Prostate gland (tissue), 2 donors: ENCODE measurements around the gene NME8.

ENCODE experiments used
- POLR2A ChIP-seq: fragments of 450-650 bp; IDR thresholded peaks from one replicate; pipeline ENCODE4 v1.6.1; 2016; ENCODE audit warnings: antibody characterized with exemption, mild to moderate bottlenecking
- POLR2AphosphoS5 ChIP-seq: sonication (generic); formaldehyde crosslinking; IDR thresholded peaks from one replicate; pipeline ENCODE4 v1.6.1; 2017; ENCODE audit warnings: antibody characterized with exemption
- TF ChIP-seq, protein P1 (sequence below), 4 experiments: fragments of 200-600 bp in 2 of 4; fragments of 450-650 bp in 2 of 4; sonication (generic) in 2 of 4; IDR thresholded peaks; 1 replicate in 3 of 4; 2 replicates in 1 of 4; pipeline ENCODE4 v1.5.1; 2016 to 2019; ENCODE audit warnings: antibody characterized with exemption in 4 of 4, mild to moderate bottlenecking in 2 of 4, moderate library complexity in 2 of 4

DNA sequence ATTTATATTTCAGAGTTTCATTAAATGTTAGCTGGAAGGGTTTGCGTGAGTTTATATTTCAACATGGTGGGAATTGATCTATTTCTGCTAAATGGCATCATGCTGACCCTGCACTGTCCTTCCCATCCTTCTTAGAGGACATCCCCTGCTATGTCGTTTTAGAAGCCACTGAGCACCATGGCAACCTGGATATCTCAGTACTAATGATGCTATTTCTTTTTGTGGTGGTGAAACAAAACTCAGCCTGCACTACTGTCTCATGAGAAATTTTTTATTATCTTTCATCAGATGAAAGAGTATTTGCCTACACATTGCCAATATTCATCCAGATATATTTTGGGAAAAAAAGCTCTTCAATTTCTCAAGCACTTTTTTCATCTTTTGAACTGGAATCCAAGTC lies 84.1 kb downstream of the NME8 start:
- TF ChIP-seq, protein P1, sequence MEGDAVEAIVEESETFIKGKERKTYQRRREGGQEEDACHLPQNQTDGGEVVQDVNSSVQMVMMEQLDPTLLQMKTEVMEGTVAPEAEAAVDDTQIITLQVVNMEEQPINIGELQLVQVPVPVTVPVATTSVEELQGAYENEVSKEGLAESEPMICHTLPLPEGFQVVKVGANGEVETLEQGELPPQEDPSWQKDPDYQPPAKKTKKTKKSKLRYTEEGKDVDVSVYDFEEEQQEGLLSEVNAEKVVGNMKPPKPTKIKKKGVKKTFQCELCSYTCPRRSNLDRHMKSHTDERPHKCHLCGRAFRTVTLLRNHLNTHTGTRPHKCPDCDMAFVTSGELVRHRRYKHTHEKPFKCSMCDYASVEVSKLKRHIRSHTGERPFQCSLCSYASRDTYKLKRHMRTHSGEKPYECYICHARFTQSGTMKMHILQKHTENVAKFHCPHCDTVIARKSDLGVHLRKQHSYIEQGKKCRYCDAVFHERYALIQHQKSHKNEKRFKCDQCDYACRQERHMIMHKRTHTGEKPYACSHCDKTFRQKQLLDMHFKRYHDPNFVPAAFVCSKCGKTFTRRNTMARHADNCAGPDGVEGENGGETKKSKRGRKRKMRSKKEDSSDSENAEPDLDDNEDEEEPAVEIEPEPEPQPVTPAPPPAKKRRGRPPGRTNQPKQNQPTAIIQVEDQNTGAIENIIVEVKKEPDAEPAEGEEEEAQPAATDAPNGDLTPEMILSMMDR (IDR thresholded peaks at IDR 0.05) = no peak
- TF ChIP-seq POLR2A = no peak
- no peak for TF ChIP-seq POLR2AphosphoS5
